Measurements from ENCODE around the gene SLC9A1. TPM values are rescaled to one million over a fixed set of nuclear protein-coding genes. Genes with fewer than 3 reads are reported as not detected.

The SLC9A1 gene
- total RNA-seq, 8 experiments from 2014 or later = 4.2 to 39.5 (median 10.7) TPM

DNA sequence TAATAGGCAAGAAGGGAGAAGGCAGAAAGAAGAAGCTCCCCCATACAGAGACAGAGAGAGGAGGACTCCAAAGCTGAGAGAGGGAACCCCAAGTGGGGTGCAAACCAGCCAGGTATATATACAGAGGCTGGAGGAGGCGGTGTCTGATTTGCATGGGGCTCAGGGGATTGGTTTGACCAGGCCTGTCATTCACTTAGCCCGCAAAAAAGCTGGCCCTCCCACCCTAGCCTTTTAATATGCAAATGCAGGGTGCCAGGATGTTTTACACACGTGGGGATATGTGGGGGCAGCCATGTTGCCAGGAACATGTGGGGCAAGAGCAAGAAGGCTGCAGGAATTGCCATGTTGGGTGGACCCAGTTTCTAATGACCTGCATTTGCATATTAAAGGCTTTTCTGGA is 105.3 kb downstream of the SLC9A1 start:
- in situ Hi-C loops (cut with MboI; ENCODE audit: low pct_unique_long_range_greater_than_20kb in 2 of 9, low sequenced_read_pairs in 9 of 9, unreplicated experiment in 9 of 9) = loop anchor here in 6 of 9 experiments (10.0 to 25.0 kb wide), 3 partner anchors 45 to 563 kb away; partner anchors contain the start of gene AHDC1 (in 1 of the 6)
- WGBS, 10 experiments = 0 to 50% (median 37%) methylated on average over 1 to 3 of the region's 3 CpGs; no CpG with 5 or more reads in 5 of the 10 experiments

DNA sequence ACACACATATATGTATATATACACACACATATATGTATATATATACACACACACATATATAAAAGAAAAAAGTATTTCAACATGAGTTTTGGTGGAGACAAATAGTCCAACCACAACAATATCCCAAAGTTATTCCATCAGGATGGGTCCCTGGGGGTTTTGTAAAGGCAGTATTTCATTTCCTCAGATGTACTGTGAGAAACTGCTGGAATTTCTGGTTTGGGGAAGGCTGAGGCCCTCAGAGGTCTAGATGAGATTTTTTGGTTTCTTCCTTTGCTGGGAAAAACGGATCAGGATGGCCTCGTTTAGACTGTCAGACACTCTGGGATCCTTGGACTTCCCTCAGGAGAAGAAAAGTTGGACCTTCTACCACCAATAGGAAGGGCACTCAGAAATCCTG is 105.8 kb downstream of the SLC9A1 start:
- no peak overlapping the region for H3K4me3 ChIP-seq
- peak overlapping the region in 1 of 2 donors; percentile 31 for H3K27ac ChIP-seq
- 0 to 95% (median 94%) methylated on average over 1 to 2 of the region's 2 CpGs; no CpG with 5 or more reads in 5 of the 10 experiments for WGBS, 10 experiments
- in situ Hi-C loops (cut with MboI; ENCODE audit: low pct_unique_long_range_greater_than_20kb in 2 of 9, low sequenced_read_pairs in 9 of 9, unreplicated experiment in 9 of 9) = loop anchor here in 6 of 9 experiments (10.0 to 25.0 kb wide), 3 partner anchors 46 to 563 kb away; partner anchors contain the start of gene AHDC1 (in 1 of the 6)
- H3K4me1 ChIP-seq (replicated peaks in 1 of 2) = peaks cover 7 to 21% of the 10 kb centered on the region in 2 donors
- peak in 2 of 8 experiments; percentile 1 to 6 for ATAC-seq (replicated peaks in 6 of 8)

More for the DNA sequence above, 105.3 kb downstream of the SLC9A1 start:
- ATAC-seq (replicated peaks in 6 of 8) = peak in 6 of 8 experiments; percentile 38 to 65 (median 44)
- H3K27ac ChIP-seq = peak overlapping the region in 1 of 2 donors; percentile 31
- peaks cover 7 to 21% of the 10 kb centered on the region in 2 donors for H3K4me1 ChIP-seq (replicated peaks in 1 of 2)
- H3K4me3 ChIP-seq = no peak overlapping the region

Other genes starting within 250 kb of the SLC9A1 start
- gene NR0B2, start 241.2 kb downstream of the SLC9A1 start, total RNA-seq = under 1 TPM in 1 of 8 experiments, not detected in 7; 0.24 TPM
- 100 to 1,000 TPM in 2 of 8 experiments, 10 to 100 TPM in 6; 63.9 to 122 (median 79.8) TPM for gene NUDC, start 233.4 kb downstream of the SLC9A1 start, total RNA-seq
- under 1 TPM in 6 of 8 experiments, not detected in 2; 0.16 to 0.71 (median 0.27) TPM for gene KDF1, start 194.7 kb downstream of the SLC9A1 start, total RNA-seq
- gene TRNP1, start 161.4 kb downstream of the SLC9A1 start, total RNA-seq = 10 to 100 TPM in 4 of 8 experiments, 1 to 10 TPM in 4; 4.5 to 32.1 (median 15.9) TPM
- 10 to 100 TPM in 2 of 8 experiments, 1 to 10 TPM in 4, under 1 TPM in 2; 0.60 to 41.3 (median 1.4) TPM for gene TENT5B, start 142.3 kb downstream of the SLC9A1 start, total RNA-seq
- 10 to 100 TPM; 11.1 to 39.4 (median 27.8) TPM for gene WDTC1, start 79.5 kb upstream of the SLC9A1 start, total RNA-seq
- 10 to 100 TPM; 27.0 to 57.4 (median 38.0) TPM for gene TMEM222, start 167.0 kb upstream of the SLC9A1 start, total RNA-seq
- gene SYTL1, start 186.9 kb upstream of the SLC9A1 start, total RNA-seq = 10 to 100 TPM in 3 of 8 experiments, 1 to 10 TPM in 5; 1.2 to 21.5 (median 3.2) TPM
- 10 to 100 TPM in 4 of 8 experiments, 1 to 10 TPM in 4; 3.8 to 17.0 (median 10.9) TPM for gene MAP3K6, start 211.8 kb upstream of the SLC9A1 start, total RNA-seq
- 10 to 100 TPM in 1 of 8 experiments, 1 to 10 TPM in 4, under 1 TPM in 1, not detected in 2; 0.37 to 10.3 (median 2.3) TPM for gene FCN3, start 219.7 kb upstream of the SLC9A1 start, total RNA-seq
- gene CD164L2, start 228.2 kb upstream of the SLC9A1 start, total RNA-seq = 1 to 10 TPM in 1 of 8 experiments, under 1 TPM in 6, not detected in 1; 0.11 to 1.6 (median 0.54) TPM
- 1 to 10 TPM in 7 of 8 experiments, under 1 TPM in 1; 0.56 to 4.0 (median 2.5) TPM for gene GPR3, start 237.5 kb upstream of the SLC9A1 start, total RNA-seq

All from motor neuron (in vitro differentiated cells).